ENCODE results near the gene TMCC1.

DNA sequence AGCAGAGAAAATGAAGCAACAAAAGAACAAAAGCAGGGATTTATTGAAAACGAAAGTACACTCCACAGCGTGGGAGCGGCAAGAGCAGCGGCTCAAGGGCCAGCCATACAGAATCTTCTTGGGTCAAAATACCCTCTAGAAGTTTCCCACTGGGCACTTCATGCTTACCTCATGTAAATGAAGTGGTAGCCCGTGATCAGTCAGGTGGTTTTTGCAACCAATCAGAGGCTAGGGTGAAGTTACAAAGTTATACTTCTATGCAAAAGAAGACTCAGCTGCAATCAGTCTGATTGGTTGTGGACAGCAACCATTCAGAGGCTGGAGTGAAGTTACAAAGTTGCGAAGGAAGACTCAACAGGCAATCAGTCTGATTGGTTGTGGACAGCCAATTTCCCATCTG lies 43.2 kb upstream of the TMCC1 start:
- TF ChIP-seq, protein P1, sequence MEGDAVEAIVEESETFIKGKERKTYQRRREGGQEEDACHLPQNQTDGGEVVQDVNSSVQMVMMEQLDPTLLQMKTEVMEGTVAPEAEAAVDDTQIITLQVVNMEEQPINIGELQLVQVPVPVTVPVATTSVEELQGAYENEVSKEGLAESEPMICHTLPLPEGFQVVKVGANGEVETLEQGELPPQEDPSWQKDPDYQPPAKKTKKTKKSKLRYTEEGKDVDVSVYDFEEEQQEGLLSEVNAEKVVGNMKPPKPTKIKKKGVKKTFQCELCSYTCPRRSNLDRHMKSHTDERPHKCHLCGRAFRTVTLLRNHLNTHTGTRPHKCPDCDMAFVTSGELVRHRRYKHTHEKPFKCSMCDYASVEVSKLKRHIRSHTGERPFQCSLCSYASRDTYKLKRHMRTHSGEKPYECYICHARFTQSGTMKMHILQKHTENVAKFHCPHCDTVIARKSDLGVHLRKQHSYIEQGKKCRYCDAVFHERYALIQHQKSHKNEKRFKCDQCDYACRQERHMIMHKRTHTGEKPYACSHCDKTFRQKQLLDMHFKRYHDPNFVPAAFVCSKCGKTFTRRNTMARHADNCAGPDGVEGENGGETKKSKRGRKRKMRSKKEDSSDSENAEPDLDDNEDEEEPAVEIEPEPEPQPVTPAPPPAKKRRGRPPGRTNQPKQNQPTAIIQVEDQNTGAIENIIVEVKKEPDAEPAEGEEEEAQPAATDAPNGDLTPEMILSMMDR (IDR thresholded peaks at IDR 0.05) = no peak
- TF ChIP-seq POLR2A (IDR thresholded peaks at IDR 0.05) = no peak

Measured in right lobe of liver (tissue), 4 donors.